Activated naive CD8-positive, alpha-beta T cell treated with anti-CD3 and anti-CD28 coated beads for 36 hours (primary cell): ENCODE data around the gene SPDYE1. TPM values are rescaled to one million over a fixed set of nuclear protein-coding genes. Genes with fewer than 3 reads are reported as not detected.

Source experiments
- total RNA-seq, 2 experiments: library from RNA; stranded (reverse); gene quantifications; one replicate each; pipeline ENCODE4 v1.2.3, GENCODE V29; 2021

SPDYE1 gene
- total RNA-seq, 2 experiments from 2014 or later: not detected

Other genes starting within 250 kb of the SPDYE1 start
- 10 to 100 TPM; 36.1 to 36.3 TPM for gene BLVRA, start 239.2 kb upstream of the SPDYE1 start, total RNA-seq
- gene MRPS24, start 128.4 kb upstream of the SPDYE1 start, total RNA-seq: 100 to 1,000 TPM; 142 to 152 TPM
- 10 to 100 TPM; 24.3 to 26.1 TPM for gene URGCP, start 91.3 kb upstream of the SPDYE1 start, total RNA-seq
- gene UBE2D4, start 71.5 kb upstream of the SPDYE1 start, total RNA-seq: 10 to 100 TPM; 12.1 to 12.7 TPM
- 100 to 1,000 TPM; 131 to 136 TPM for gene DBNL, start 46.8 kb downstream of the SPDYE1 start, total RNA-seq
- gene PGAM2, start 67.7 kb downstream of the SPDYE1 start, total RNA-seq: under 1 TPM; 0.34 to 0.43 TPM
- gene POLM, start 84.6 kb downstream of the SPDYE1 start, total RNA-seq: 10 to 100 TPM; 32.5 to 35.2 TPM
- 10 to 100 TPM; 32.6 to 38.3 TPM for gene AEBP1, start 106.4 kb downstream of the SPDYE1 start, total RNA-seq
- 100 to 1,000 TPM; 287 to 296 TPM for gene POLD2, start 125.7 kb downstream of the SPDYE1 start, total RNA-seq
- not detected for gene MYL7, start 143.4 kb downstream of the SPDYE1 start, total RNA-seq
- gene GCK, start 191.5 kb downstream of the SPDYE1 start, total RNA-seq: 1 to 10 TPM; 2.5 to 3.7 TPM
- 10 to 100 TPM; 74.9 to 75.9 TPM for gene YKT6, start 203.1 kb downstream of the SPDYE1 start, total RNA-seq